Activated B cell treated with CpG ODN at 0.5 μM for 24 hours (primary cell): ENCODE measurements around the gene PAPSS2. TPM values are rescaled to one million over a fixed set of nuclear protein-coding genes. Genes with fewer than 3 reads are reported as not detected.

Experiments used
- ATAC-seq: fragments of 200-7000 bp; cut with Tn5 transposase; one replicate; pipeline ENCODE4 v1.10.0; 2021; ENCODE audit warnings: low read depth, mild to moderate bottlenecking, moderate library complexity
- CTCF ChIA-PET: fragments of 350-600 bp; sonication (Branson Sonifier 250); formaldehyde crosslinking; loops from one replicate; lab custom pipeline; 2021; ENCODE audit warnings: antibody characterized with exemption; lab: Charles Lee
- POLR2A ChIA-PET: fragments of 350-600 bp; sonication (Branson Sonifier 250); formaldehyde crosslinking; loops from one replicate; lab custom pipeline; 2021; ENCODE audit warnings: antibody characterized with exemption; lab: Charles Lee
- DNase-seq: peaks from one replicate; pipeline ENCODE4 v3.0.0; 2022
- H3K27ac Mint-ChIP-seq: one replicate; pipeline ENCODE4 v1.8.0; 2020; ENCODE audit warnings: mixed read lengths
- H3K27me3 Mint-ChIP-seq: one replicate; pipeline ENCODE4 v1.8.0; 2021; ENCODE audit warnings: mixed read lengths
- H3K36me3 Mint-ChIP-seq: one replicate; pipeline ENCODE4 v1.8.0; 2021; ENCODE audit warnings: low read depth, mixed read lengths
- H3K4me1 Mint-ChIP-seq: one replicate; pipeline ENCODE4 v1.8.0; 2021; ENCODE audit warnings: mixed read lengths
- H3K4me3 Mint-ChIP-seq: one replicate; pipeline ENCODE4 v1.8.0; 2020; ENCODE audit warnings: mild to moderate bottlenecking, mixed read lengths
- H3K9me3 Mint-ChIP-seq: one replicate; pipeline ENCODE4 v1.8.0; 2020; ENCODE audit warnings: mixed read lengths
- intact Hi-C: fragments of 100-400 bp; cut with micrococcal nuclease; formaldehyde crosslinking; loops from one replicate; pipeline ENCODE4 v1.15.1; 2024
- total RNA-seq: library from RNA; stranded (reverse); gene quantifications from 2 replicates; pipeline ENCODE4 v1.2.3, GENCODE V29; 2022
- TF ChIP-seq, protein P1 (sequence below): fragments of 200-600 bp; IDR thresholded peaks from one replicate; pipeline ENCODE4 v1.8.0; 2022; ENCODE audit warnings: antibody characterized with exemption, mild to moderate bottlenecking

PAPSS2 gene
- total RNA-seq, 1 donor from 2014 or later, result not detected

DNA sequence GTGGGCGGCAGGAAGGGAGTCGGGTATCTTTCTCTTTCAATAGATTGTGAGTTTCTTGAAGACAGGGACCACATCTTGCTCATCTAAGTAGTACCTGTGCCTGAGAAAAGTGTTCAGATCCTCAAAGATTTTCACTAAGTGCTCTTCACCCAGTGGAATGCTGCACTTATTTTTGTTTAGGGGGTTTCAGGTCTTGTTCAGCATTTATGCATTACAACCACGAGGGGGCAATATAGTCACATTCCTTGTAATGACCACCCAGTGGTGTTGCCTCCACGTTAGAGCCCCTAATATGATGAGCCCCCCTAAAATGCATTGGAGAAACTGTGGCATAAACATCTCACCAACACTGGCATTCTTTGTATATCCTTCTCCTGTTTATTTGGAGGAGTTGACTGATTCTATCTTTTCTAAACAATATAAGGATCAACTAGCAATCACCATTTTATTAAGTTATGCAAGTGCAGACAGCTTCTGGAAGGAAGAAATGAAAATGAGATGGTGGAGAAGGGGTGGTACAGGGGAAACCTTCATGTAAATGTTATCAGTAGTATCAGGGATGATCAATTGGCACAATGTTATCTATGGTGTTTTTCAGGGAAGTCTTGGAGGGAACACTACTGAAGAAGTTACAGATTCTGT, 3.1 kb upstream of the PAPSS2 start:
- Mint-ChIP-seq H3K4me3 (no peak overlapping the region), H3K9me3 (no peaks in the 10 kb centered on the region), H3K27me3 (peaks cover 25% of the 10 kb centered on the region), H3K36me3 (no peaks in the 10 kb centered on the region), H3K27ac (no peak overlapping the region), H3K4me1 (peaks cover 13% of the 10 kb centered on the region)
- DNase-seq (no peak), ATAC-seq (no peak)
- CTCF ChIA-PET, result no interaction called here
- intact Hi-C loops, result loop anchor here (1.0 to 5.0 kb wide), 5 partner anchors 79 to 1154 kb away; no protein-coding TSS in a partner anchor
- TF ChIP-seq, protein P1, sequence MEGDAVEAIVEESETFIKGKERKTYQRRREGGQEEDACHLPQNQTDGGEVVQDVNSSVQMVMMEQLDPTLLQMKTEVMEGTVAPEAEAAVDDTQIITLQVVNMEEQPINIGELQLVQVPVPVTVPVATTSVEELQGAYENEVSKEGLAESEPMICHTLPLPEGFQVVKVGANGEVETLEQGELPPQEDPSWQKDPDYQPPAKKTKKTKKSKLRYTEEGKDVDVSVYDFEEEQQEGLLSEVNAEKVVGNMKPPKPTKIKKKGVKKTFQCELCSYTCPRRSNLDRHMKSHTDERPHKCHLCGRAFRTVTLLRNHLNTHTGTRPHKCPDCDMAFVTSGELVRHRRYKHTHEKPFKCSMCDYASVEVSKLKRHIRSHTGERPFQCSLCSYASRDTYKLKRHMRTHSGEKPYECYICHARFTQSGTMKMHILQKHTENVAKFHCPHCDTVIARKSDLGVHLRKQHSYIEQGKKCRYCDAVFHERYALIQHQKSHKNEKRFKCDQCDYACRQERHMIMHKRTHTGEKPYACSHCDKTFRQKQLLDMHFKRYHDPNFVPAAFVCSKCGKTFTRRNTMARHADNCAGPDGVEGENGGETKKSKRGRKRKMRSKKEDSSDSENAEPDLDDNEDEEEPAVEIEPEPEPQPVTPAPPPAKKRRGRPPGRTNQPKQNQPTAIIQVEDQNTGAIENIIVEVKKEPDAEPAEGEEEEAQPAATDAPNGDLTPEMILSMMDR, result no peak
- POLR2A ChIA-PET, result interaction anchor here (0.6 kb wide), 1 partner anchor 19 kb away, joined by 3 read pairs; no protein-coding TSS in a partner anchor

DNA sequence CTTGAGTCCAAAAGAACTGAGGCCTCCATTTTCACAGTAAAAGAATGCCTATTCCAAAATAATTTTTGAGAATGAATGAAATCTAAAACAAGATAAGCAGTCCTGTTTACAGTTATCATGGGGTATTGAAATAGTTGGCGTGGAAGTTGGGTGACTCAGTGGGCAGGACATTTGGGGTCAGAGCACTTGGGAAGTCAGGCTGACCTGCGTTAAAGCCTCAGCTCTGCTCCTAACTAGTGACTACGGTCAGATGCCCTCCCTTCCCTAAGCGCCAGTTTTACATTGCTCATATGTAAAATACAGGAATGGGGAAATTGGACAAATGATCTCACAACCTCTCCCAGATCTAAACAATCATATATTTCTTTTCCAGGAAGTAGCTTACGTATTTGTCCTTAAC, 2.3 kb upstream of the PAPSS2 start:
- ChIA-PET POLR2A (interaction anchor here (0.6 kb wide), 1 partner anchor 18 kb away, joined by 3 read pairs; no protein-coding TSS in a partner anchor), CTCF (interaction anchor here (0.8 to 0.9 kb wide), 2 partner anchors 8 to 16 kb away, joined by 3 read pairs; no protein-coding TSS in a partner anchor)
- no peak overlapping the region for H3K27ac Mint-ChIP-seq
- peaks cover 13% of the 10 kb centered on the region for H3K4me1 Mint-ChIP-seq
- DNase-seq (no peak), ATAC-seq (no peak)
- no peak overlapping the region for H3K4me3 Mint-ChIP-seq
- intact Hi-C loops, result loop anchor here (5.0 kb wide), 2 partner anchors 125 to 730 kb away; no protein-coding TSS in a partner anchor
- TF ChIP-seq, protein P1, result no peak
- H3K9me3 Mint-ChIP-seq, result no peaks in the 10 kb centered on the region
- no peaks in the 10 kb centered on the region for H3K36me3 Mint-ChIP-seq
- peaks cover 31% of the 10 kb centered on the region for H3K27me3 Mint-ChIP-seq

DNA sequence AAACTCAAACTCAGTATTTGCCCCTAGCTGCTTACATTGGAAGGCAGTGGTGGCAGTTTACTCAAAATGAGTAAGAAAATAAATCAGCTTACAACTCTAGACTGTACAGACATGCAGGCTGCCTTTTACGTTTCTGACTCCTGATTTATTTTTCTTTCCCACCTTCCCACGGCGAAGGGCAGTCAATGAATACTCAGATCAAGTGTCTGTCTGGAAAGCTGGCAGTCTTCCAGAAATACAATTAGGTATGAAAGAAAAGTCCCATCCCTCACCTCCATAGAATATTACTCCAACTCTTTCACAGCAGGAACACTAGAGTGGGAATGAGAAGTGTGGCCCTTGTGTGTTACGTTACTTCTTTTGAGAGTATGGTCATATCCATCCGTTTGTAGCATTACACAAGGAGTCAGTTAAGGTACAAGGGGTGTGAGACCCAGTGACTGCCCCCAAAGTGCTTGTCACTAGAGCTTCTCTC, 1.3 kb upstream of the PAPSS2 start:
- intact Hi-C loops, result loop anchor here (5.0 kb wide), 2 partner anchors 126 to 729 kb away; no protein-coding TSS in a partner anchor
- POLR2A ChIA-PET, result no interaction called here
- Mint-ChIP-seq H3K9me3 (no peaks in the 10 kb centered on the region), H3K4me1 (peaks cover 13% of the 10 kb centered on the region), H3K36me3 (no peaks in the 10 kb centered on the region), H3K27ac (no peak overlapping the region), H3K4me3 (no peak overlapping the region), H3K27me3 (peaks cover 35% of the 10 kb centered on the region)
- DNase-seq, result no peak
- no peak for ATAC-seq
- CTCF ChIA-PET, result no interaction called here
- TF ChIP-seq, protein P1, result no peak

DNA sequence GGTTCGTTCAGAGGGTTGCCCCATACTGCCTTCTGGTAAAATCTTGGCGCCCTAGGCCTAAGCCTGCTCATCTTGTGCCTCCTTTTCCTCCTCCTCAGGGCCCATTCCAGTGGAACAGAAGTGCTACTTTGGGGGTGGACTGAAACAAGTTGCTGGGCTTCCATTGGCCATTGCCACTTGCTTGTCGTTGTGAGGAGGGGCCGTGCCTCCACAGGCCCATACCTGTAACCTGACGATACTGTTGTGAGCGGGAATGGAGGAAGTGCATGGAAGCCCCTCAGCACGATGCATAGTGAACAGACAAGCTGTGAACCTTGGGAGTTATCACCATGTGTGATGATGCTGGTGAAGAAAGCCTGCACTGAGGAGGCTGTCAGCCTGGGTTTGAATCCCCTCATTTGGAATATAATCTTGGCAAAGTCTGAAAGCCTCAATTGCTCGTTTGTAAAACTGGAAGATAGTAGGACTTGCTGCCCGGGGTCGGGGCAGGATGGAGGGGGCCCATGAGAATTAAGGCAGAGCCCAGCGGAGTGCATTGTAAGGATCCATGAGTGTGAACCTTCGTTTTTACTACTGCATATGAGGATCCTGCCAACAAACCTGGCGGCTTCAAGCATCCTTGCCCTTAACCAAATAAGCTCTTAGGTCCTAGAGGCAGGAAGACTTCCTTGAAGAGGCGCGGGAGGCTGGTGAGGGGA, 671 bp upstream of the PAPSS2 start:
- CTCF ChIA-PET, result no interaction called here

More for the DNA sequence above, 671 bp upstream of the PAPSS2 start:
- ATAC-seq (no peak), DNase-seq (no peak)
- TF ChIP-seq, protein P1, result no peak
- peaks cover 38% of the 10 kb centered on the region for H3K27me3 Mint-ChIP-seq
- no peak overlapping the region for H3K27ac Mint-ChIP-seq
- H3K4me1 Mint-ChIP-seq, result peaks cover 13% of the 10 kb centered on the region
- POLR2A ChIA-PET, result no interaction called here
- no peaks in the 10 kb centered on the region for H3K36me3 Mint-ChIP-seq
- no peaks in the 10 kb centered on the region for H3K9me3 Mint-ChIP-seq
- intact Hi-C loops, result loop anchor here (5.0 kb wide), 2 partner anchors 127 to 728 kb away; no protein-coding TSS in a partner anchor
- H3K4me3 Mint-ChIP-seq, result peak overlapping the region; percentile 82
